ENCODE measurements around the gene AGXT. TPM values are rescaled to one million over a fixed set of nuclear protein-coding genes. Genes with fewer than 3 reads are reported as not detected.
A peak's percentile ranks its signal among the peaks of the same experiment; 100 is the strongest.

The AGXT gene
- total RNA-seq, 1 donor from 2014 or later = not detected

GRCh38 chr2:240927390-240927781, 58.8 kb downstream of the AGXT start:
- no peaks in the 10 kb centered on the region for H3K36me3 ChIP-seq
- peaks cover 14% of the 10 kb centered on the region for H3K9me3 ChIP-seq (replicated peaks)
- TF ChIP-seq CTCF (IDR thresholded peaks at IDR 0.05; ENCODE audit: borderline replicate concordance) = no peak
- H3K4me3 ChIP-seq = no peak overlapping the region
- peaks cover 10% of the 10 kb centered on the region for H3K4me1 ChIP-seq
- H3K27ac ChIP-seq (replicated peaks) = no peak overlapping the region
- intact Hi-C loops (cut with micrococcal nuclease) = no loop called here
- peaks cover 22% of the 10 kb centered on the region for H3K27me3 ChIP-seq (ENCODE audit: low read depth)
- DNase-seq = no peak

- no peak for TF ChIP-seq CTCF (IDR thresholded peaks at IDR 0.05; ENCODE audit: borderline replicate concordance)
- DNase-seq = peak; percentile 13
- Histone ChIP-seq H3K27me3 (ENCODE audit: low read depth) (peaks cover 28% of the 10 kb centered on the region), H3K4me1 (peaks cover 10% of the 10 kb centered on the region), H3K36me3 (no peaks in the 10 kb centered on the region), H3K9me3 (replicated peaks) (peaks cover 14% of the 10 kb centered on the region), H3K4me3 (no peak overlapping the region), H3K27ac (replicated peaks) (no peak overlapping the region)
- intact Hi-C loops (cut with micrococcal nuclease) = no loop called here
Measured at GRCh38 chr2:240928476-240929363, 60.1 kb downstream of the AGXT start.

- H3K4me1 ChIP-seq = peaks cover 10% of the 10 kb centered on the region
- intact Hi-C loops (cut with micrococcal nuclease) = no loop called here
- H3K4me3 ChIP-seq = no peak overlapping the region
- H3K27me3 ChIP-seq (ENCODE audit: low read depth) = peaks cover 28% of the 10 kb centered on the region
- no peak overlapping the region for H3K27ac ChIP-seq (replicated peaks)
- H3K36me3 ChIP-seq = no peaks in the 10 kb centered on the region
- peaks cover 14% of the 10 kb centered on the region for H3K9me3 ChIP-seq (replicated peaks)
- DNase-seq = no peak
- no peak for TF ChIP-seq CTCF (IDR thresholded peaks at IDR 0.05; ENCODE audit: borderline replicate concordance)
Measured at GRCh38 chr2:240929364-240930095, 60.9 kb downstream of the AGXT start.

Other genes starting within 250 kb of the AGXT start
- 1.3 TPM for gene GPR35, start 243.3 kb upstream of the AGXT start, total RNA-seq
- not detected for gene AQP12B, start 185.9 kb upstream of the AGXT start, total RNA-seq
- not detected for gene AQP12A, start 177.0 kb upstream of the AGXT start, total RNA-seq
- gene KIF1A, start 48.6 kb upstream of the AGXT start, total RNA-seq = 2.0 TPM
- gene MAB21L4, start 27.3 kb downstream of the AGXT start, total RNA-seq = not detected
- gene CROCC2, start 37.5 kb downstream of the AGXT start, total RNA-seq = not detected
- 6.1 TPM for gene SNED1, start 129.8 kb downstream of the AGXT start, total RNA-seq
- gene MTERF4, start 233.5 kb downstream of the AGXT start, total RNA-seq = 19.5 TPM